ENCODE data around the gene ZNF830.
A peak's percentile ranks its signal among the peaks of the same experiment; 100 is the strongest.
"Not testable (repeated sequence)": the region's sequence is repeated elsewhere in the genome, so short reads cannot be mapped to it uniquely, and the experiment has no call there.

The ZNF830 gene, protein sequence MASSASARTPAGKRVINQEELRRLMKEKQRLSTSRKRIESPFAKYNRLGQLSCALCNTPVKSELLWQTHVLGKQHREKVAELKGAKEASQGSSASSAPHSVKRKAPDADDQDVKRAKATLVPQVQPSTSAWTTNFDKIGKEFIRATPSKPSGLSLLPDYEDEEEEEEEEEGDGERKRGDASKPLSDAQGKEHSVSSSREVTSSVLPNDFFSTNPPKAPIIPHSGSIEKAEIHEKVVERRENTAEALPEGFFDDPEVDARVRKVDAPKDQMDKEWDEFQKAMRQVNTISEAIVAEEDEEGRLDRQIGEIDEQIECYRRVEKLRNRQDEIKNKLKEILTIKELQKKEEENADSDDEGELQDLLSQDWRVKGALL

DNA sequence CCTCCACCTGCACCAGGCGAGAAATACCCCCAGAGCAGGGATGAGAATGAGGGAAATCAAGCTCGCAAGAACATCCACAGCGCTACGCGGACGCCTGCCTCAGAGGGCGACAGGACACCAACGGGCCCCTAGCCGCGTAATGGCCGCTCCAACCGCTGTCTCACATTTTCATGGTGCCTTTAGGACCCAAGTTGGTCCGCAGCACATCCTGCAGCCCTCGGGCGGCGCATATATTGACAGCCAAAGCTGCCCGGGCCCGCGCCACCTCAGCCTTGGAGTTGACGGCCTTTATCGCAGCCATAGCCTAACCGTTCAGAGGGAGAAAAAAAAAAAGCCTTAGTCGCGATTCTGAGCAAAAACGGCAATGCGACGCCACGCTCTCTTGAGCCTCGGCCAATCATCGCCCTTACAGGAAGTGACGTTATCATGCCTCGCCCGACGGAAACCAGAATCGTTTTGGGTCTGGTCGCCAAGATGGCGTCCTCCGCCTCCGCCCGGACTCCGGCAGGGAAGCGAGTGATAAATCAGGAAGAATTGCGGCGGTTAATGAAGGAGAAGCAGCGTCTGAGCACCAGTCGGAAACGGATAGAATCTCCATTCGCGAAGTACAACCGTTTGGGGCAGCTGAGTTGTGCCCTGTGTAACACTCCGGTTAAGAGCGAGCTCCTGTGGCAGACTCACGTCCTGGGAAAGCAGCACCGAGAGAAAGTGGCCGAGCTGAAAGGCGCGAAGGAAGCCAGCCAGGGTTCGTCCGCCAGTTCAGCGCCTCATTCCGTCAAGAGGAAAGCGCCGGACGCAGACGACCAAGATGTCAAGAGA lies at the start of gene ZNF830, which contains the start of gene CCT6B:
ZNF830 (plus strand) TSS at position 448 of the 819 bp plus-strand sequence; CDS start at position 475, 27 bp downstream.
CCT6B (minus strand) TSS at position 368 of the 819 bp plus-strand sequence; CDS start at position 301, 67 bp downstream.
- DNase-seq (ENCODE audit: low read depth), result peak; percentile 83

DNA sequence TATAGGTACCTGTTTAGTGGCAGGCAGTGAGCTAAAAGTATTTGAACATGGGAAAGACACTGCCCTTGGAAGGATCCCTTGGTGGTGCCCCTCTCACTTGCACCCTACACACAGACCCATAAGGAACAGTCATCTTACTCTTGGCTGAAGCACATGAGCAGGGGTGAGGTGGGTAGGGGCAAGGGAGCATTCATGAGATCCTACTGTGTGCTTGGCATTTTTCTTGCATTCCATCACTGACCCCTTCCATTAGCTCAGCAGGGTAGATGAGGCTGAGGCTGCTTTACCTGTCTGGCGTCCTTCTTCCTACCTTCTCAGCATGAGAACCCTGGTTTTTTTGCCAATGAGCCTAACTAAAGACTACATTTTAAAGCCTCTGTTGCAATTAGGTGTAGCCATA lies 48.3 kb upstream of the ZNF830 start:
- no peak for DNase-seq (ENCODE audit: low read depth)

DNA sequence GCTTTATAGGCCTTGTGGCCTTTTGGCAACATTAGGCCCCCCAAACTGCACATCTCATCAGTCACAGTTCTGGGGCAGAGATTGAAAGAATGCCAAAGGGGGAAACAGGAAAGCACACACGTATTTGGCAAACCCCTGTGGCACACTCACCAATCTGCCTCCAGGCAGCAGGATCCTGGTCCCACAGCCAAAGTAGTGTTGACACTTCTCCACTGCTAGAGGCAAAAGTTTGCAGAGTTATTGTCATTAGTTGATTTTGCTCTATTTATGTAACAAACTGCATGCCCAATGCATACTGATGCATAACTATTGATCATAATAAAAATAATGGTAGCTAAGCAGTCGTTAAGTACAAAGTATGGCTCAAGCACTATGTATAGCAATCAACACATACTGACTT lies 45.2 kb upstream of the ZNF830 start:
- no peak for DNase-seq (ENCODE audit: low read depth)

DNA sequence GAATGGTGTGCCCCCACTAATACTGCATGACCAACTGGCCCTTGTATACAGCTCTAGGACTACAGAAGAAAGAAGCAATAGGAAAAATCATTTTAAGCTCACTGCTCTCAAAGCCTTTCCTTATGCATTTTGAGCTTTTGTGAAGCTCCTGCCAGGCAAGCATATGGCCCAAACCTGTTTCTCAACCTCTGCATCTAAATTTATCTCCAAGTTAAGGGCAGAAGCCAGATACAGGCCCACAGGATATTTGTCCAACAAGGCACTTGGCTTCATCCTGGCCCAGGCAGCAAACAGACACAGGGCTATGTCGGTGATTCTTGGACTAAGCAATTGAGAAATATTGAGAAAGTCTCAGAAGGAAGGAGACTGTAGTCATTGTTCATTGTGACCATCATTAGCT lies 44.0 kb upstream of the ZNF830 start:
- no peak for DNase-seq (ENCODE audit: low read depth)

DNA sequence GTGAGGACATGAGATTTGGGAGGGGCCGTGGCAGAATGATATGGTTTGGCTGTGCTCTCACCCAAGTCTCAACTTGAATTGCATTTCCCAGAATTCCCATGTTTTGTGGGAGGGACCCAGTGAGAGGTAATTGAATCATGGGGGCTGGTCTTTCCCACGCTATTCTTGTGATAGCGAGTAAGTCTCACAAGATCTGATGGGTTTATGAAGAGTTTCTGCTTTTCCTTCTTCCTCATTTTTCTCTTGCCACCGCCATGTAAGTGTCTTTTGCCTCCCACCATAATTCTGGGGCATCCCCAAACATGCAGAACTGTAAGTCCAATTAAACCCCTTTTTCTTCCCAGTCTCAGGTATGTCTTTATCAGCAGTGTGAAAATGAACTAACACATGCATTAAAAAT lies 40.7 kb upstream of the ZNF830 start:
- DNase-seq (ENCODE audit: low read depth), result no peak

DNA sequence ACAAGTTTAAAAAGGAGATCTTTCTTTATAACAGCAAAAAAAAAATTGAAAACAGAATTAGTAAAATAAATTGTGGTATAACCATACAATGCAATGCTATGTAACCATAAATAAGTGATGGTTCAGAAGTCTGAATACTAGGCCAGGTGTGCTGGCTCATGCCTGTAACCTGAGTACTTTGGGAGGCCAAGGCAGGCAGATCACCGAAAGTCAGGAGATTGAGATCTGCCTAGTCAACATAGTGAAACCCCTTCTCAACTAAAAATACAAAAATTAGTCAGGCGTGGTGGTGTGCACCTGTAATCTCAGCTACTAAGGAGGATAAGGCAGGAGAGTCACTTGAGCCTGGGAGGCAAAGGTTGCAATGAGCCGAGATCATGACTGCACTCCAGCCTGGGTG lies 34.7 kb upstream of the ZNF830 start:
- DNase-seq (ENCODE audit: low read depth), result no peak

DNA sequence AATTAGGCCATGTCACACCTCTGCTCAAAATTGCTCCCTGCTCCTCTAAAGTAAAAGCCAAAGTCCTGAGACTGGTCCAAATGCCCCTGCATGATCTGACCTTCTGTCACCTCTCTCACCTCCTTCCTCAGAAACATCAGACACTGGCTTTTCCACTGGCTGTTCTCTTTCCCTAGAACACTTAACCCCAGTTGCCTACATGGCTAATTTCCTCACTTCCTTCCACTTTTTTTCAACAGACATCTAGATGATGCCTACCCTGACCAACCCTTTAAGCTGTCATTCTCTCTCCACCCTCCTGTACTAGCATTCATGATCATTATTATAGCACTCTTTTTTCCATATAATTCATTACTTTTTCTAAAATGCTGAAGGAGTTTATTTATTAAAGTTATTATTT lies 31.1 kb upstream of the ZNF830 start:
- no peak for DNase-seq (ENCODE audit: low read depth)

DNA sequence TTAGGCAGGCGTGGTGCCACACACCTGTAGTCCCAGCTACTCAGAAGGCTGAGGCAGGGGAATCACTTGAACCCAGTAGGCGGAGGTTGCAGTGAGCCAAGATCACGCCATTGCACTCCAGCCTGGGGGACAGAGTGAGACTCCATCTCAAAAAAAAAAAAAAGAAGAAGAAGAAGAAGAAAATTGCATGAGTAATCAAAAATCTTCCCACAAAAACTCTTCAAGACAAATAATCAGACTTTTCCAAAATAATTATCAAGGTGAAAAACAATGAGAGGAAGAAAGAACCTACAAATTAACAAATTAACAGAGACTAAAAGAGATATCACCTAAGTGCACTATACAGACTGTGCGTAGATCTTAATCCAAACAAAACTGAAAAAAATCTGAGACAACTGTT lies 10.6 kb upstream of the ZNF830 start:
- DNase-seq (ENCODE audit: low read depth), result not testable (repeated sequence)

DNA sequence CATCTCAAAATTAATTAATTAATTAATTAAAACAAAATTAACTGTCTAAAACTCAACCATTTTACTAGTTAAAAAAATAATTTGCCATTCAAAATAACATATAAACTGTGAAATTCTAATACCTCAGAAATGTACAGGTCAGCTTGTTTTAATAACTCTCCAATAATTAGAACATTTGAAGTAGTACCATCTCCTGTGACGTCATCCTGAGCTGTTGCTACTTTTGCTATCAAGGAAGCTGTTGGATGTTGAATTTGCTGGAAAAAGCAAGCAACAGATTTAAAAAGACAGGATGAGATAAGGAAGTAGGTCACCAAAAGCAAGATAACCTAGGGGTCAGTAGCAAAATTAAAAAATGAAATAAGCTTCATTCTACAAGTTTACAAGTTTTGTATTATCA lies 2.9 kb upstream of the ZNF830 start:
- DNase-seq (ENCODE audit: low read depth), result no peak

DNA sequence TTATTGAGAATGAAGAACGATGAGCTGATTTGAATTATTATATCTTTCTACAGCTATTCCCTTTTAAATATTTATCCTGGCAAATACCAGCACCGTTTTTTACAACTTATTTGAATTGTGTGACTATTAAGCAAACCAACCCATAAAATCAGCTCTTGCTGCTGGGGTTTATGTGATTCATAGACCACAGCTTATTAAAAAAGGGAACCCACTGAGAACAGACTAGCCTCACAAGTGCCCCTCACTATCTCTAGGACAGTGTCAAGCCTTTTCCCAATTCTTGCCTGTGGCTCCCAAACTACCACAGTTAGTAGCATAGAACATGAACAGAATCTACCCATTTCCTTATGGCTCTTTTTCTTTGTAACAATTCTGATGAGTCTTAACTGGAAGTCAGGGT lies 12.8 kb downstream of the ZNF830 start:
- DNase-seq (ENCODE audit: low read depth), result no peak

DNA sequence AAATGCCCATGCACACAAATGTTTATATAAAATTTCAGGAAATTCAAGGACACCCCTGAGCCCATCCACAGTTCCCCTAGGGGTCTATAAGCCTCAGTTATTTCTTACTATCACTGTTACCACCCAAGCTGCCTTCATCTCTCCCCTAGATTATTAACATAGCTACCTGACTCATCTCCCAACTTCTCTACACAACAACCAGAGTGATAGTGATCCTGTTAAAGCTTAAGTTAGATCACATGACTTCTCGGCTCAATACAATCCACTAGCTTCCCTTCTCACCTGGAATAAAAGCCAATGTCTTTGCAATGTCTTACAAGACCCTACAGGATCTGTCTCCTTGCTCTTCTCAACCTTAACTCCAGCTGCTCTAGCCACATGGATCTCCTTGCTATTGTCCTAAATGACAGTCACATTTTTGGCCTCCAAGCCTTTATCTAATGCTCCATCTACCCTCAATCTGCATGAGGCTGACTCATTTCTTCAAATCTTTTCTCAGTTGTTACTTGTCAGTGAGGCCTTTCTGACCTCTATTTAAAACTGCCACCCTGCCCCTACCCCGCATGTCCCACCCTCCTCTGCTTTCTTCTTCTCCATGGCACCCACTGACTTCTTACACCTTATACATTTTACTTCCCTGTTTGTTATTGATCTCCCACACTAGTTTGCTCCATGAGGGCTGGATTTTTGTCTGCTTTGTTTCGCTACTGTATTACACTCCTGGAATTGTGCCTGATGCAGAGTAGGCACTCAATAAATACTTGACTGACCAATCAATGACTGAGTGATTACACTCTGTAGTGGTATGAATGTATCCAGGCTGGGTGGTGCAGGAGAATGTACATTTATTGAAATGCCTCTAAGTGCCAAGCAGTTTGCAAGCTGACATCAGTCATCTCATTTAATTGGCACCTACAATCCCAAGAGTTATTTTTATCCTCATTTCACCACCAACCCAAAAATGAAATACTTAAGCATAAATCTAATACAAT lies 13.8 kb downstream of the ZNF830 start:
- DNase-seq (ENCODE audit: low read depth), result no peak

DNA sequence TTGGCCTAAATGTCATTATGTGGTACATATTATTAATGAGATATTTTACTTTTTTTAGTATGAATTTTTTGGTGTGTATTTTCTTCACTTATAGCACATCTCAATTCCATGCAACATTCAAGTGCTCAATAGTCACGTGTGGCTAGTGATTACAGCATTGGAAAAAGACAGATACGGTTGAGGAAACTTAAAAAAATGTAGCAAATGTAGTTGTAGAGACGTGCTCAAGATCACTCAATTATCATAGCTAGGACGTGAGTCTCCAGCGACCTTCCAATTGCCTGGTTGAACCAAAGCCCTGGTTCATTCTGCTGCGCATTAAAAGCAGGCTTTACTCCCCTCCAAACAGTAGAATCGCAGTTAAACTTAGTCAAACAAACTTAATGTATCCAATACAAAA lies 17.8 kb downstream of the ZNF830 start:
- DNase-seq (ENCODE audit: low read depth), result no peak

DNA sequence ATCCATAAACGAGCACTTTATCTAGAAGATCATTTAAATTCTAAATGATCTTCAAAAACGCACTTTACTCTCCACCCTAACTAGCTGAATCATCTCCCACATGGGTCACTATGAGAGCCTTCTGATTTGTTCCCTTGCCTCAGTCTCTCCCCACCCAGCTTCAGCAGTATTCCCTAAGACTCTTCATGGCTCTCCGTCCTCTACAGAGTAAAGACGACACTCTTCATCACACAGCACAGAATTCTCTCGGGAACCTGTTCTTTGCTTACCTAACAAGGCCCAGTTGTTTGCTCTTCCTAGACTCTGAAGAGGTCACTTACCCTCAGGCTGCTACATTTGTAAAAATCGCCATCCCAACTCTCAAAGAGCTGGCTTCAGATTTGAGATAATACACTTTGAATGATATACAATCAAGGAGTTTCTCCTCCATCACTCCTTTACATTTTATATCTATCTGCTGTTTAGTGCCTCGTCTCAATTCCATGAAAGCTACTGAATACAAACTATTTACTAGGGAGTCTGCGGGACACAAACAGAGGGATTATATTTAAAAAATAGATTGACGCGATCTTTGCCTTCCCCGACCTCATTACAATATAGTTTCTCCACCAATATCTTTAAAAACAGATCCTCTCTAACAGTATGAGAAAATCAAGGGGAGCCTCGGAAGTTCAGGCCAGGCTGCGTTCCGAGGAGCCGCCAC lies 18.5 kb downstream of the ZNF830 start:
- DNase-seq (ENCODE audit: low read depth), result no peak

DNA sequence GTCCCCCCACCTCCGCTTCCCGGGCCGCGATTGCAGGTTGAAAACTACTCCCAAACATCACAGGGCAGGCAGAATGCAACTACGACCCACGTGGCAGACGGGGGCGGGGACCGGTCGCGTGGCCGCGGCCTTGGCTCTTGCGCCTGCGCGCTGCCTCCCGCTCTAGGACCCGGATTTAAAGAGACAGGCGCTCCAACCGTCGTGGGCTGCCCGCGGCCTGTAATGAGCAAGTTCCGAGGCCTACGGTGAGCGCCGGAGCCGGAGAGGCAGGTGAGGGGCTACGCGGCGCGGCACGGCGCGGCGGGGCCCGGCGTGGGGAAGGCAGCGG lies 19.0 kb downstream of the ZNF830 start, which contains the start of gene LIG3:
LIG3 (plus strand) TSS at position 160 of the 328 bp plus-strand sequence. CDS start 2,494 bp downstream, outside the sequence.
- peak; percentile 88 for DNase-seq (ENCODE audit: low read depth)

DNA sequence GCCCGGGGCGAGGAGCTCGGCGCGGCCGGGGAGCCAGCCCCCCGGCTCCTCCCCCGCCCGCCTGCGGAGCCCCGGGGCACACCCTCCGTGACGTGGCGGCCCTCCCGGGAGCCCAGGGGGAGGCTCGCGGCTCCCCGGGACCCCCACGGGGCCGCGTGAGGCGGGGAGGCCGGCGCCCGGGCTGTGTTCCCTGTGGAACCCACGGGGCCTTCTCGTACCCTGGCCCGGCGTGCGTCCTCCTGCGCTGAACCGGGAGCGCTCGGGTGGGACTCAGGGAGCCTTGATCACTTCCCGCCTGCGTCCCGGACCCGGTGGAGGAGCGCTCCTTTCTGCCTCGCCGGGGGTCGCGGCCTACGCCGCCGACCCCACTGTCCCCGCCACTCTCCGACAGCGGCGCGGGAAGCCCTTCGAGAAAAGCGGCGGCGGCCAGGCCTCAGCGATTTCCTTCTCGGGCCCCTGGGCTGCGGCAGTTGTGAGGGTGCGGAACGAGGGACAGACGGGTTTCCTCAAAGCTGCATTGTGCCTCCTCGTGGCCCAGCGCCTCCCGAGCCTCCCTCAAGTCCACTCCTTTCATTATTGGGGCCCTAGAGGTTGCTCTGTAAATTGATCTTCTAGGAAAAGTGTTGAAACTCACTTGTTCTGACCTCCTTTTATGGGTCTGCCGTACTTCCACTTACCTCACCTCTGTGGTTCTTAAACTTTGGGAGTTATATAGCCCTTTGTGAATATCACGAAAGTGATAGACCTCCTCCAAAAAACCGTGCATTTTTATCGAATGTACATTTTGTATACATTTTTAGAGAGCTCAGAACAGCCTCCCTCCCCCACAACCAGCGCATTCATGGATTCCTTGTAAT lies 19.6 kb downstream of the ZNF830 start:
- peak; percentile 63 for DNase-seq (ENCODE audit: low read depth)

DNA sequence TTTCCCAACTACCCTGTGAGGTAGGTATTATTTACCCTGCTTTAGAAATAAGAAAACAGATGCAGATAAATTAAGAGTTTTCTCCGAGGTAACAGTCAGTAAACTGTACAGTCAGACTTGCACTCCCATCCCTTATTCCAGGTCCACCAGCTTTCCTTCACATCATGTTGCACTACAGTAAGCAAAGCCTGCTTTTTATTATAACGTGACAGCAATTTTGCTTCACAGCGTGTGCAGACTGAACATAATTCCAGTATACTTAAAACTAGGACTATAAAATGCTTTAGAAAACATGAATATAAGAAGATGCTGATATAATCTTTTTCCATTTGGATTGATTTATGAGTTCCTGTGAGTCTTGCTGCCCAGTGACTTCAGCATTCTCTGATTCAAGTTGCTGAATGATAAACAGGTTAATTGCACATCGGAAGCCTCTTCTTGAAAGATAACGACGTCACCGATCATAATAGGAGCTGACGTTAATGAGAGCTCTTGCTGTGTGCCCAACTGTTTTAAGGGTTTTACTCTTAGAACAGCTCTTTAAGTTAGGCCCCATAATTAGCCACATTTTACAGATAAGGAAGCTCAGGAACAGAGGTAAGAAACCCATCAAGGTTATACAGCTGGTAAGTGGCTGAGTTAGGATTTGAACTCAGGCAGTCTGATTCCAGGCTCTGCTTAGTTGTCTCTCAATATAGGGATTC lies 20.4 kb downstream of the ZNF830 start:
- no peak for DNase-seq (ENCODE audit: low read depth)

DNA sequence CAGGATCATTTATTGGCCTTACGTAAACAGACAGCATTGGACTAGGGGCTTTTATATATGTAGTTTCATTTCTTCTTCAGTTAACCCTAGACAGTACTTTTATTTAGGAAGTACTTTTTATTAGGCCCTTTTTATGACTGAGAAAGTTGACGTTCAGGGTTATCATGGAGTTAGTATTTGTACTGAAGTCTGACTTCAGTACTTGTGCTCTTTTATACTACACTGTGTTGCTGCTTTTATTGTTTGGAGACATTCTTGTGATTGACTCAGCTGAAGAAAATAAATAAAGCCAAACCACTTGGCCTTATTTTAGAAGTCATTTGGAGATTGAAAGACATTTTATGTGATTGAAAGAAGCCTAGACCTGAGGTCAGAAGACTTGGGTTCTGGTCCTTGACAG lies 25.9 kb downstream of the ZNF830 start:
- DNase-seq (ENCODE audit: low read depth), result no peak

DNA sequence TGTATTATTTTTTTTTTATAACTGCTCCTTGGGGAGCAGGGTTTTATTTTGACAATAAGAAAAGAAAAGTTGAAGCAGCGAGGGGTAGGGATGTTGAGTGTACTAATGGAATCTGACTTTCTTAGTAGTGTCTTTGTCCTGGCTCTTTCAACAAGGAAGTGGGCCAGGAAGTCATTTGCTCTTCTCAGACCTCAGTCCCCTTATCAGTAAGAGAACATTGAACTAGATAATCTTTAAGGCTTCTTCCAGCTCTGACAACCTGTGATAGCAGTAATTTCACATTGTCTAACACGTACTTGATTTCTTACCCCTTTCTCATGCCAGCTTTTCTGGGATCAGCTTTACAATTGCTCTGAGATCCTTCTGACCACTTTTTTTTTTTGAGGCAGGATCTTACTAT lies 27.3 kb downstream of the ZNF830 start:
- no peak for DNase-seq (ENCODE audit: low read depth)

DNA sequence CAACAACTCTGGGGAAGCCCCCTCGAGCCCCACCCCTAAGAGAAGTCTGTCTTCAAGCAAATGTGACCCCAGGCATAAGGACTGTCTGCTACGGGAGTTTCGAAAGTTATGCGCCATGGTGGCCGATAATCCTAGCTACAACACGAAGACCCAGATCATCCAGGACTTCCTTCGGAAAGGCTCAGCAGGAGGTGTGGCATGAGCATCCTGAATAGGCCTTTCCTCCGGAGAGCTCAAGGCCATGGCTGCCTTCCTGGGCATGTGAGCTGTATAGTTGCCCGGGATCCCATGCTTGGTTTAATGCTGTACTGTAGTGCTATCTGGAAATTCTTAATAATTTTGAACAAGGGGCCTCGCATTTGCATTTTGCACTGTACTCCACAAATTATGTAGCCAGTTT lies 28.1 kb downstream of the ZNF830 start:
- DNase-seq (ENCODE audit: low read depth), result no peak

DNA sequence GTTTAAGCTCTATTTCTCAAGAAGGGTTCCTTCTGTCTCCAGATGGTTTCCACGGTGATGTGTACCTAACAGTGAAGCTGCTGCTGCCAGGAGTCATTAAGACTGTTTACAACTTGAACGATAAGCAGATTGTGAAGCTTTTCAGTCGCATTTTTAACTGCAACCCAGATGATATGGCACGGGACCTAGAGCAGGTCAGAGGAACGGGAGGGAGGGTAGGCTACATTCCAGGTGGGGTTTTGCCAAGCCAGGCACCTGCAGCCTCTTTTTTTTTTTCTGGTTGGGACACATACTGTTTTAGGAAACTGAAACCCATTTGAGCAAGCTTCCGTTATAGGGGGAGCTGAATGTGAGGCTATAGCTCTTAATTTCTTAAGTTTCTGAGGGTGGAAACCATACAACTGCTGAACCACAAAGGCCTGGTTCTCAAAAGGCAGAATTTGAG lies 29.6 kb downstream of the ZNF830 start:
- no peak for DNase-seq (ENCODE audit: low read depth)

All from activated gamma-delta T cell treated with anti-CD3 and anti-CD28 coated beads, Interleukin-2, amount 50 U/mL, for 16 hours (primary cell).